ENCODE results near the gene MS4A6E.

Gene MS4A6E

DNA sequence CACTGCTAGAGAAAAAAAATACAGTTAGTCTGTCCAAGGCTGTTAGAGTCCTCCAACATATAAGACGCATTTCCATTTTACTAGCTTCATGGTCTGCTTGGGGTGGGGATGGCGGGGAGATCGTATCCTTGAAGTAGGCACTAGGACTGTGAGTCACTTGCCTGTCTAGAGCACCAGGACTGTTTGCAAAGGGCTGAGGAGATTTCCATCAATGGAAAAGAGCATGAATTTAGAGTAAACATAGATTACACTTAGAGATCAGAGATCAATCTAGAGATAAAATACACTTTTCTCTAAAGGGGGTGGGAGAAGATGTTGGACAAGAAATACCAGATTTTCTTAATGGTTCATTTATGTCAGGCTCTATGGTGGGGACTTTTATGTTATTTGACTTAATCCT, 49.5 kb downstream of the MS4A6E start:
- DNase-seq, result no peak

GRCh38 chr11:60377401-60378136, 50.5 kb downstream of the MS4A6E start:
- DNase-seq, result peak; percentile 29

DNA sequence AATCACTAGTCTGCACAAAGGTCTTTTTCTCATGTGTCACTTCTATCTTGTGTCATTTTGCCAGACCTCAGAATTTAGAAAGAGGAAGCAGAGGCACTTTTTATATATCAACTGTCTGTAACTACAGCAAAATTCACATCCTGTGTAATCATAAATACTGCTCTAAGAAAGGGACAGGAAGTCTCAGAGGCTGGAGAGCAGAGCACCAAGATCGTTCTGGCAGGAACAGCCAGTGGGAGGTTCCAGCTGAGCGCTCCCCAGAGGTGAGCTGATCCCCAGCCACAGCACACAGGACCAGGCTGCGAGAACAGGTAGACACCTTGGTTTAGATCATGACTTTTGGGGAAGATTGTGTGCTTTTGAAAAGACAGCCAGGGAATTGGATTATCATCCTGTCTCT, 51.3 kb downstream of the MS4A6E start, which contains the start of gene MS4A7:
Gene MS4A7, plus strand, starts transcription at position 179 of the 400 bp plus-strand sequence. CDS start 4,610 bp downstream, outside the sequence.
- DNase-seq, result peak; percentile 79

DNA sequence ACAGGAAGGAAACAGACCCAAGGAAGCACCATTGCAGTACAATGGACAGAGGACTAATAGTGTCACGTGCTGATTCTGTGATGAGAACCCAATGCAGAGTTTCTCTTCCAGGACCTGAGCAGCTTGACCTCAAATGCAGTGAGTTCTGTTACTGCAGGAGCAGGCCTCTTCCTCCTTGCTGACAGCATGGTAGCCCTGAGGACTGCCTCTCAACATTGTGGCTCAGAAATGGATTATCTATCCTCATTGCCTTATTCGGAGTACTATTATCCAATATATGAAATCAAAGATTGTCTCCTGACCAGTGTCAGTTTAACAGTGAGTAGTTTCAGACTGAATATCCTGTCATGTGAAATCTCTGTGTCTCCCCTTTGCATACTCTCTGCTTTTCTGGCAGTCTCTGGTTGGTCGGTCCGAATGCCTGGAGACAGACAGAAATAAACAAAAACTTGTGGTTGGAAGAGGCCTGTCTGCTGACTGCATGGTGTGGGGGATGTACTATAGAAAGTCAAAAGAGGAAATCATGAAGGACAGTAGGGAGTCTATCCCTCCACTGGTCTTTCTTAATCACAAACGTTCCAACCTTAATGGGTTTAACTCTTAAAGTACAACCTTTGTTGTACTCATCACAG, 62.3 kb downstream of the MS4A6E start:
- no peak for DNase-seq

- DNase-seq, result no peak
Measured at GRCh38 chr11:60390419-60390818, 63.4 kb downstream of the MS4A6E start.
